ENCODE measurements around the gene PRKCD.

Gene PRKCD

GRCh38 chr3:53238051-53238850, 77.2 kb downstream of the PRKCD start:
- peaks cover 43% of the 10 kb centered on the region for H3K36me3 Mint-ChIP-seq (ENCODE audit: low read depth)
- no peaks in the 10 kb centered on the region for H3K9me3 Mint-ChIP-seq
- H3K27ac Mint-ChIP-seq: no peak overlapping the region
- no peaks in the 10 kb centered on the region for H3K27me3 Mint-ChIP-seq (ENCODE audit: low read depth, poor library complexity)
- no peak overlapping the region for H3K4me3 Mint-ChIP-seq
- no peak for DNase-seq
- no peak for TF ChIP-seq CTCF (IDR thresholded peaks at IDR 0.05)
- peaks cover 4% of the 10 kb centered on the region for H3K4me1 Mint-ChIP-seq

GRCh38 chr3:53238886-53239285, 77.9 kb downstream of the PRKCD start:
- H3K9me3 Mint-ChIP-seq: no peaks in the 10 kb centered on the region
- no peak for TF ChIP-seq CTCF (IDR thresholded peaks at IDR 0.05)
- peaks cover 10% of the 10 kb centered on the region for H3K4me1 Mint-ChIP-seq
- peaks cover 39% of the 10 kb centered on the region for H3K36me3 Mint-ChIP-seq (ENCODE audit: low read depth)
- no peak for DNase-seq
- no peaks in the 10 kb centered on the region for H3K27me3 Mint-ChIP-seq (ENCODE audit: low read depth, poor library complexity)
- H3K4me3 Mint-ChIP-seq: no peak overlapping the region
- H3K27ac Mint-ChIP-seq: peak overlapping the region; percentile 94

GRCh38 chr3:53239800-53240199, 78.8 kb downstream of the PRKCD start:
- Mint-ChIP-seq H3K4me1 (peaks cover 17% of the 10 kb centered on the region), H3K36me3 (ENCODE audit: low read depth) (peaks cover 34% of the 10 kb centered on the region), H3K27ac (peak overlapping the region; percentile 84), H3K4me3 (no peak overlapping the region), H3K27me3 (ENCODE audit: low read depth, poor library complexity) (no peaks in the 10 kb centered on the region), H3K9me3 (no peaks in the 10 kb centered on the region)
- DNase-seq: no peak
- no peak for TF ChIP-seq CTCF (IDR thresholded peaks at IDR 0.05)

GRCh38 chr3:53240989-53241972, 80.3 kb downstream of the PRKCD start:
- Mint-ChIP-seq H3K4me1 (peaks cover 22% of the 10 kb centered on the region), H3K36me3 (ENCODE audit: low read depth) (peaks cover 35% of the 10 kb centered on the region), H3K9me3 (no peaks in the 10 kb centered on the region), H3K4me3 (no peak overlapping the region), H3K27me3 (ENCODE audit: low read depth, poor library complexity) (no peaks in the 10 kb centered on the region), H3K27ac (no peak overlapping the region)
- TF ChIP-seq CTCF (IDR thresholded peaks at IDR 0.05): no peak
- no peak for DNase-seq

- Mint-ChIP-seq H3K4me1 (peaks cover 22% of the 10 kb centered on the region), H3K4me3 (no peak overlapping the region), H3K36me3 (ENCODE audit: low read depth) (peaks cover 37% of the 10 kb centered on the region), H3K9me3 (no peaks in the 10 kb centered on the region), H3K27ac (peak overlapping the region; percentile 93), H3K27me3 (ENCODE audit: low read depth, poor library complexity) (no peaks in the 10 kb centered on the region)
- no peak for DNase-seq
- TF ChIP-seq CTCF (IDR thresholded peaks at IDR 0.05): no peak
Observed at GRCh38 chr3:53242155-53242554, 81.1 kb downstream of the PRKCD start.

All from nephron progenitor cell (in vitro differentiated cells).